Measurements from ENCODE around the gene KCNQ1. TPM values are rescaled to one million over a fixed set of nuclear protein-coding genes. Genes with fewer than 3 reads are reported as not detected.

KCNQ1 gene
- total RNA-seq, 1 experiment from 2014 or later, result 0.71 TPM

- in situ Hi-C loops (cut with HindIII; ENCODE audit: low pct_unique_long_range_greater_than_20kb, low sequenced_read_pairs), result no loop called here
- no peak for DNase-seq (ENCODE audit: low read depth, low spot score)
Observed at GRCh38 chr11:2833716-2834502, 389.1 kb downstream of the KCNQ1 start.

- no peak for DNase-seq (ENCODE audit: low read depth, low spot score)
- in situ Hi-C loops (cut with HindIII; ENCODE audit: low pct_unique_long_range_greater_than_20kb, low sequenced_read_pairs), result no loop called here
Observed at GRCh38 chr11:2834503-2835273, 389.9 kb downstream of the KCNQ1 start.

- in situ Hi-C loops (cut with HindIII; ENCODE audit: low pct_unique_long_range_greater_than_20kb, low sequenced_read_pairs), result no loop called here
- no peak for DNase-seq (ENCODE audit: low read depth, low spot score)
Observed at GRCh38 chr11:2835296-2835695, 390.5 kb downstream of the KCNQ1 start.

GRCh38 chr11:2835751-2836150 lies 390.9 kb downstream of the KCNQ1 start:
- in situ Hi-C loops (cut with HindIII; ENCODE audit: low pct_unique_long_range_greater_than_20kb, low sequenced_read_pairs), result no loop called here
- no peak for DNase-seq (ENCODE audit: low read depth, low spot score)

GRCh38 chr11:2836315-2837095 lies 391.7 kb downstream of the KCNQ1 start:
- in situ Hi-C loops (cut with HindIII; ENCODE audit: low pct_unique_long_range_greater_than_20kb, low sequenced_read_pairs), result no loop called here

GRCh38 chr11:2837096-2837601 lies 392.3 kb downstream of the KCNQ1 start:
- peak; percentile 28 for DNase-seq (ENCODE audit: low read depth, low spot score)
- in situ Hi-C loops (cut with HindIII; ENCODE audit: low pct_unique_long_range_greater_than_20kb, low sequenced_read_pairs), result no loop called here

More at GRCh38 chr11:2836315-2837095, 391.7 kb downstream of the KCNQ1 start:
- no peak for DNase-seq (ENCODE audit: low read depth, low spot score)

- DNase-seq (ENCODE audit: low read depth, low spot score), result no peak
- in situ Hi-C loops (cut with HindIII; ENCODE audit: low pct_unique_long_range_greater_than_20kb, low sequenced_read_pairs), result no loop called here
Observed at GRCh38 chr11:2837651-2838050, 392.8 kb downstream of the KCNQ1 start.

- DNase-seq (ENCODE audit: low read depth, low spot score), result no peak
- in situ Hi-C loops (cut with HindIII; ENCODE audit: low pct_unique_long_range_greater_than_20kb, low sequenced_read_pairs), result no loop called here
Observed at GRCh38 chr11:2838091-2838490, 393.3 kb downstream of the KCNQ1 start.

GRCh38 chr11:2838676-2839294 lies 394.0 kb downstream of the KCNQ1 start:
- in situ Hi-C loops (cut with HindIII; ENCODE audit: low pct_unique_long_range_greater_than_20kb, low sequenced_read_pairs), result no loop called here
- no peak for DNase-seq (ENCODE audit: low read depth, low spot score)

- no peak for DNase-seq (ENCODE audit: low read depth, low spot score)
- in situ Hi-C loops (cut with HindIII; ENCODE audit: low pct_unique_long_range_greater_than_20kb, low sequenced_read_pairs), result no loop called here
Observed at GRCh38 chr11:2839395-2839943, 394.7 kb downstream of the KCNQ1 start.

GRCh38 chr11:2841411-2842190 lies 396.8 kb downstream of the KCNQ1 start:
- DNase-seq (ENCODE audit: low read depth, low spot score), result no peak
- in situ Hi-C loops (cut with HindIII; ENCODE audit: low pct_unique_long_range_greater_than_20kb, low sequenced_read_pairs), result no loop called here

- in situ Hi-C loops (cut with HindIII; ENCODE audit: low pct_unique_long_range_greater_than_20kb, low sequenced_read_pairs), result no loop called here
- DNase-seq (ENCODE audit: low read depth, low spot score), result no peak
Observed at GRCh38 chr11:2842876-2843275, 398.1 kb downstream of the KCNQ1 start.

- no peak for DNase-seq (ENCODE audit: low read depth, low spot score)
- in situ Hi-C loops (cut with HindIII; ENCODE audit: low pct_unique_long_range_greater_than_20kb, low sequenced_read_pairs), result no loop called here
Observed at GRCh38 chr11:2843551-2843950, 398.7 kb downstream of the KCNQ1 start.

- no peak for DNase-seq (ENCODE audit: low read depth, low spot score)
- in situ Hi-C loops (cut with HindIII; ENCODE audit: low pct_unique_long_range_greater_than_20kb, low sequenced_read_pairs), result no loop called here
Observed at GRCh38 chr11:2844116-2844842, 399.5 kb downstream of the KCNQ1 start.

- no peak for DNase-seq (ENCODE audit: low read depth, low spot score)
- in situ Hi-C loops (cut with HindIII; ENCODE audit: low pct_unique_long_range_greater_than_20kb, low sequenced_read_pairs), result no loop called here
Observed at GRCh38 chr11:2844996-2845395, 400.2 kb downstream of the KCNQ1 start.

- DNase-seq (ENCODE audit: low read depth, low spot score), result no peak
- in situ Hi-C loops (cut with HindIII; ENCODE audit: low pct_unique_long_range_greater_than_20kb, low sequenced_read_pairs), result no loop called here
Observed at GRCh38 chr11:2846056-2846455, 401.2 kb downstream of the KCNQ1 start.

Measured in SK-MEL-5 (cell line).